Spleen (tissue), 11 donors: ENCODE results near the gene SLC12A1. TPM values are rescaled to one million over a fixed set of nuclear protein-coding genes. Genes with fewer than 3 reads are reported as not detected.

ENCODE experiments used
- DNase-seq: peaks from one replicate; pipeline ENCODE4 v3.0.0-alpha.2; 2020
- H3K27ac ChIP-seq, 8 donors: fragments of 200-600 bp; sonication (generic) in 7 of 8; 1 replicate in 4 of 8; 2 replicates in 4 of 8; pipeline versions ENCODE4 v1.5.0 to v1.8.0; 2016 to 2021; ENCODE audit warnings: inconsistent platforms in 4 of 8, mild to moderate bottlenecking in 4 of 8, moderate library complexity in 1 of 8
- H3K27me3 ChIP-seq, 7 donors: fragments of 200-600 bp; sonication (generic) in 6 of 7; replicated peaks in 1 of 7; 1 replicate in 4 of 7; 2 replicates in 3 of 7; pipeline versions ENCODE4 v1.5.0 to v1.8.0; 2016 to 2021; ENCODE audit warnings: inconsistent platforms in 3 of 7, mild to moderate bottlenecking in 1 of 7
- H3K36me3 ChIP-seq, 6 donors: fragments of 200-600 bp; sonication (generic) in 5 of 6; 1 replicate in 4 of 6; 2 replicates in 2 of 6; pipeline versions ENCODE4 v1.5.0 to v1.8.0; 2016 to 2021; ENCODE audit warnings: inconsistent platforms in 2 of 6
- H3K4me1 ChIP-seq, 6 donors: fragments of 200-600 bp; sonication (generic) in 5 of 6; 1 replicate in 3 of 6; 2 replicates in 3 of 6; pipeline versions ENCODE4 v1.5.0 to v1.8.0; 2016 to 2021; ENCODE audit warnings: inconsistent platforms in 3 of 6
- H3K4me3 ChIP-seq, 8 donors: fragments of 200-600 bp; sonication (generic) in 7 of 8; 1 replicate in 4 of 8; 2 replicates in 4 of 8; pipeline versions ENCODE4 v1.5.0 to v1.8.0; 2016 to 2021; ENCODE audit warnings: inconsistent platforms in 4 of 8, mild to moderate bottlenecking in 4 of 8, moderate library complexity in 2 of 8
- H3K9me3 ChIP-seq, 8 donors: fragments of 200-600 bp; sonication (generic) in 7 of 8; 1 replicate in 4 of 8; 2 replicates in 4 of 8; pipeline versions ENCODE4 v1.5.0 to v1.8.0; 2016 to 2021; ENCODE audit warnings: inconsistent platforms in 4 of 8
- POLR2A ChIP-seq, 3 donors: fragments of 450-650 bp; IDR thresholded peaks; one replicate each; pipeline ENCODE4 v1.5.1; 2017; ENCODE audit warnings: antibody characterized with exemption in 3 of 3, mild to moderate bottlenecking in 1 of 3
- POLR2AphosphoS5 ChIP-seq, 3 donors: sonication (generic); formaldehyde crosslinking; IDR thresholded peaks; one replicate each; pipeline ENCODE4 v1.5.1; 2017; ENCODE audit warnings: antibody characterized with exemption in 3 of 3
- WGBS, 5 donors: extraction: QIAGEN DNeasy Blood & Tissue Kit in 3 of 5; methylation state at CpG; one replicate each; pipeline versions ENCODE4 v1.1.5 to v1.1.7; 2013 to 2018; 5-methylcytosine and 5-hydroxymethylcytosine counted together
- intact Hi-C: fragments of 100-400 bp; cut with DNase I; formaldehyde crosslinking; loops from one replicate; pipeline ENCODE4 v1.15.0; 2023; ENCODE audit warnings: low total_unique reads
- polyA plus RNA-seq, 3 donors: library from polyadenylated mRNA; stranded (reverse); fragments of 200-250 nt; gene quantifications; one replicate each; pipeline ENCODE4 v1.2.1, GENCODE V29; 2013
- total RNA-seq, 7 donors: library from RNA; depleted of rRNA in 3 of 7; stranded (reverse); fragments of >200 nt in 3 of 7; fragmentation: NEBNext Ultra II Directional in 4 of 7; extraction: Animal tissue kit (Norgen Biotek cat#: 25700) in 4 of 7; gene quantifications; one replicate each; pipeline versions ENCODE4 v1.1.0 to v1.2.1, GENCODE V29; 2016 to 2021
- TF ChIP-seq, protein P1 (sequence below), 11 experiments: fragments of 200-600 bp in 7 of 11; fragments of 450-650 bp in 4 of 11; sonication (generic) in 4 of 11; IDR thresholded peaks in 8 of 11; conservative IDR thresholded peaks in 3 of 11; 1 replicate in 7 of 11; 2 replicates in 4 of 11; pipeline versions ENCODE4 v1.4.0 to v1.8.0; 2016 to 2021; ENCODE audit warnings: antibody characterized with exemption in 11 of 11, inconsistent platforms in 4 of 11, mild to moderate bottlenecking in 1 of 11
- donor health status: healthy with polysubstance abuse.
- donor health status: DM: no; HTN: no; CAD: no; lungs with moderate emphysema.
- donor health status: DM: no; HTN: no; CAD: no.
- donor health status: Bipolar disorder and iron deficiency.
- donor health status: healthy.
- donor health status: DM: no; HTN: no; CAD: no.
- donor health status: DM: yes; HTN: yes; CAD: no.

The SLC12A1 gene
- total and polyA plus RNA-seq, 10 donors = 0.02 TPM; not detected in 8

DNA sequence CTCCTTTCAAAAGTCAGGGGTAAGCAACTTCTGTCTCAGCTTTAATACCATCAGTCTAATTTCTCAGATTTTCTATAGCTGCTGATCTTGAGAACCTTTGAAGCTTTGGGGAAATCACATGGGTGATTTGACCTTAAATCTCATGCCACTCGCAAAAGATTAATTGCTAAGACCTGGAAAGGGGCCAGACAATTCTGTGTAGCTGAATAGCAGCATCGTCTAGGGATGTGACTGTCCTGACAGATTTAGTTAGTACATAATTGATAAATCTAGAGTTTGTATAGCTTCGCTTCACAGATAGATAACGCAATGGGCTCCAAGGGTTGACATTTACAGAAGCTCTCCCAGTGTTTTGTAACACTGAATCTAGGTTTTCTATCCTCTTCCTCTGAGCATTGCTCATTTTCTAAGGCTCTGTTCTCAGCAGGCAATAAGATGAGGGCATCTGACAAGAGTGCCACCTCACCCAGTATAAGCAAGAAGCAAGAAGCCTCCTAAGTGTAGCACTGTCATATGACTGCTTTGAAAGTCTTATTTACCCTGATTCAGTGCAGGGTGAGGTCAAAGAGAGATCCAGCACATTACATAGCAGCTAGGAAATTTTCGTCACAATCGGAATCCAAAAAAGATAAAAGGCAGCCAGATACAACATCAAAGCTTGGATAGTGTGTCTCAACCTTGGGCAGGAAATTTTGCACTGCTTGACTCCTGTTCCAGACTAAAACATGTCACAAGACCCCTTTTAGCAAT is 77.5 kb downstream of the SLC12A1 start:
- 64 to 74% (median 71%) methylated on average over 6 of the region's 6 CpGs for WGBS, 5 donors

DNA sequence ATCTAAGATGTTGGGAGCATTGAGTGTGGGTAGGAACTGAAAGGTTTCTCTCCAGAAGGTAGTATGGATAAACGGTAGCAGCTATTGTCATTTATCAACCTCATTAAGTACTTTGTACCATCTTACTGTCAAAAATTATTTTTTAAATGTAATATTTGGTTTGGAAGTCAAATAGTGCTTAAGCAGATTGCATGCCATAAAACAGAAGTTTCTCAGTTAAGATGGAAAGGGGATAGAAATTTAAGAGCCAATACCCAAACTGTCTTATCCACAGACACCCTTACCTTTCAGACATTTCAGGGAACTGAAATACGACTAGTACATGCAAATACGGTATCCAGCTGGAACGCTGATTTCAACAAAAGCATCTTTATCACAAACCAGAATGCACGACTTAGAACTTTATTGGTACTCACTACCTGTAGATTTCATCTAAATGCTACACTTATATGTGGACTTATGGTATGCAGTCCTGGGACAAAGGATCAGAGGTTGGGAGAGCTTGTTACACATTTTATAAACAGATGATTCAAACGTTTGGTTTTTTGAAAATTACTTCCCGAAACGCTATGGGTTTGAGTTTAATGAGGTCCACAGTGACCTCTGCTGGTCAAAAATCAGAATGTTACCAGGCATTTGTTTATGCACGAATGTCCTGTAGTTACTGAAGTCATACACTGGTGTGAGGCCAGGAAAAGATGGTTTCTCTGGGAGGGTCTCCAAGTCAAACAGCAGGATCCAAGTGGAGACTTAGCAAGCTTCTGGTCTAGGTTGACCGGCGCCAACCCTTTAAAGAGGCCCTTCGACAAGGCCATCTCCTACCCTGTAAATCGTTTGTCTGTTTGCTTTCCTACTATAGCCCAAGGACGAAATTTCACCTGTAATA is 79.5 kb downstream of the SLC12A1 start:
- no peak for TF ChIP-seq POLR2AphosphoS5 (IDR thresholded peaks at IDR 0.05)
- TF ChIP-seq, protein P1, sequence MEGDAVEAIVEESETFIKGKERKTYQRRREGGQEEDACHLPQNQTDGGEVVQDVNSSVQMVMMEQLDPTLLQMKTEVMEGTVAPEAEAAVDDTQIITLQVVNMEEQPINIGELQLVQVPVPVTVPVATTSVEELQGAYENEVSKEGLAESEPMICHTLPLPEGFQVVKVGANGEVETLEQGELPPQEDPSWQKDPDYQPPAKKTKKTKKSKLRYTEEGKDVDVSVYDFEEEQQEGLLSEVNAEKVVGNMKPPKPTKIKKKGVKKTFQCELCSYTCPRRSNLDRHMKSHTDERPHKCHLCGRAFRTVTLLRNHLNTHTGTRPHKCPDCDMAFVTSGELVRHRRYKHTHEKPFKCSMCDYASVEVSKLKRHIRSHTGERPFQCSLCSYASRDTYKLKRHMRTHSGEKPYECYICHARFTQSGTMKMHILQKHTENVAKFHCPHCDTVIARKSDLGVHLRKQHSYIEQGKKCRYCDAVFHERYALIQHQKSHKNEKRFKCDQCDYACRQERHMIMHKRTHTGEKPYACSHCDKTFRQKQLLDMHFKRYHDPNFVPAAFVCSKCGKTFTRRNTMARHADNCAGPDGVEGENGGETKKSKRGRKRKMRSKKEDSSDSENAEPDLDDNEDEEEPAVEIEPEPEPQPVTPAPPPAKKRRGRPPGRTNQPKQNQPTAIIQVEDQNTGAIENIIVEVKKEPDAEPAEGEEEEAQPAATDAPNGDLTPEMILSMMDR (IDR thresholded peaks at IDR 0.05 in 8 of 11, conservative IDR thresholded peaks at IDR 0.05 in 3 of 11) = peak in 10 of 11 experiments; percentile 35 to 79 (median 68)
- intact Hi-C loops = no loop called here
- H3K4me3 ChIP-seq = peak overlapping the region in 2 of 8 donors; percentile 4 to 32
- H3K36me3 ChIP-seq = no peaks in the 10 kb centered on the region
- H3K4me1 ChIP-seq = peaks cover 0 to 9% (median 5%) of the 10 kb centered on the region in 6 donors
- 35 to 44% (median 38%) methylated on average over 14 of the region's 14 CpGs for WGBS, 5 donors
- H3K27me3 ChIP-seq = peaks cover 0 to 6% (median 0%) of the 10 kb centered on the region in 7 donors
- no peak for DNase-seq
- H3K9me3 ChIP-seq = no peaks in the 10 kb centered on the region
- H3K27ac ChIP-seq = no peak overlapping the region

More for the DNA sequence above, 77.5 kb downstream of the SLC12A1 start:
- Histone ChIP-seq H3K4me3 (no peak overlapping the region), H3K4me1 (peaks cover 0 to 9% (median 5%) of the 10 kb centered on the region in 6 donors), H3K27me3 (peaks cover 0 to 6% (median 0%) of the 10 kb centered on the region in 7 donors), H3K27ac (no peak overlapping the region), H3K9me3 (no peaks in the 10 kb centered on the region), H3K36me3 (no peaks in the 10 kb centered on the region)
- TF ChIP-seq, protein P1 (IDR thresholded peaks at IDR 0.05 in 8 of 11, conservative IDR thresholded peaks at IDR 0.05 in 3 of 11) = no peak
- TF ChIP-seq POLR2AphosphoS5 (IDR thresholded peaks at IDR 0.05) (no peak), POLR2A (IDR thresholded peaks at IDR 0.05) (no peak)
- DNase-seq = no peak
- intact Hi-C loops = no loop called here

DNA sequence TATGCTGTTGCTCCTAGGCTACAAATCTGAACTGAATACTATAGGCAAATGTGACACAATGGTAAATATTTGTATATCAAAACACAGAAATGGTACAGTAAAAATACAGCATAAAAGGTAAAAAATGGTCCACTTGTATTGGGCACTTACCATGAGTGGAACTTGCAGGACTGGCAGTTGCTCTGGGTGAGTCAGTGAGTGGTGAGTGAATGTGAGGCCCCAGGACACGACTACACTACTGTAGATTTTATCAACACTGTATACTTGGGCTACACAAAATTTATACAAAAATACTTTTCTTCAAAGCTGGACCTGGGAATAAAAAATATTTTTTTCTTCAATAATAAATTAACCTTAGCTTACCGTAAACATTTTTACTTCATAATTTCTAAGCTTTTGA is 83.5 kb downstream of the SLC12A1 start:
- Histone ChIP-seq H3K4me3 (no peak overlapping the region), H3K36me3 (no peaks in the 10 kb centered on the region), H3K9me3 (no peaks in the 10 kb centered on the region), H3K4me1 (peaks cover 0 to 9% (median 5%) of the 10 kb centered on the region in 6 donors), H3K27ac (no peak overlapping the region), H3K27me3 (peaks cover 0 to 6% (median 0%) of the 10 kb centered on the region in 7 donors)
- DNase-seq = no peak
- TF ChIP-seq POLR2AphosphoS5 (IDR thresholded peaks at IDR 0.05) (no peak), POLR2A (IDR thresholded peaks at IDR 0.05) (no peak)
- TF ChIP-seq, protein P1 (IDR thresholded peaks at IDR 0.05 in 8 of 11, conservative IDR thresholded peaks at IDR 0.05 in 3 of 11) = no peak
- WGBS, 5 donors = 85 to 93% (median 88%) methylated on average over 2 of the region's 2 CpGs
- intact Hi-C loops = no loop called here

DNA sequence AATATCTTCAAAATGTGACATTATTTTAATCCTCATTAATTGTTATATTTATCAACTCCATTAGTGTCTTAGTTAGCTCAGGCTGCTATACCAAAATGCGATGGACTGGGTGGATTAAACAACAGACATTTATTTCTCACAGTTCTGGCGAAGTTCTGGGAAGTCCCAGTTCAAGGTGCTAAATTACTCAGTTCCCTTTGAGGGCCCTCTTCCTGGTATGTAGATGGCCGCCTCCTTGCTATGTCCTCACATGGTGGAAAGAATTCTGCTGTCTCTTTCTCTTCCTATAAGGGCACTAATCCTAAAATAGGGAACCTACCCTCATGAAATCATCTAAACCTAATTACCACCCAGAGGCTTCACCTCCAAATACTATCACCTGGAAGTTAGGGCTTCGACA is 86.4 kb downstream of the SLC12A1 start:
- 75 to 83% (median 80%) methylated on average over 4 of the region's 4 CpGs for WGBS, 5 donors
- H3K4me1 ChIP-seq = no peaks in the 10 kb centered on the region
- TF ChIP-seq POLR2AphosphoS5 (IDR thresholded peaks at IDR 0.05) = no peak
- TF ChIP-seq POLR2A (IDR thresholded peaks at IDR 0.05) = no peak
- TF ChIP-seq, protein P1 (IDR thresholded peaks at IDR 0.05 in 8 of 11, conservative IDR thresholded peaks at IDR 0.05 in 3 of 11) = no peak
- no peak for DNase-seq
- H3K36me3 ChIP-seq = no peaks in the 10 kb centered on the region
- intact Hi-C loops = no loop called here
- no peaks in the 10 kb centered on the region for H3K9me3 ChIP-seq
- no peak overlapping the region for H3K27ac ChIP-seq
- H3K27me3 ChIP-seq = no peaks in the 10 kb centered on the region
- no peak overlapping the region for H3K4me3 ChIP-seq
